Glomerular endothelial cell (primary cell): Measurements from ENCODE around the gene RAI1. TPM values are rescaled to one million over a fixed set of nuclear protein-coding genes. Genes with fewer than 3 reads are reported as not detected.
"Not testable (repeated sequence)": the region's sequence is repeated elsewhere in the genome, so short reads cannot be mapped to it uniquely, and the experiment has no call there.

Experiments
- DNase-seq: peaks from one replicate; pipeline ENCODE4 v3.0.0-alpha.2; 2011; ENCODE audit warnings: low read depth, low spot score; ENCODE audit errors: extremely low read depth
- total RNA-seq: library from RNA; depleted of rRNA; stranded (reverse); fragments of >200 nt; gene quantifications from 2 replicates; pipeline ENCODE4 v1.2.3, GENCODE V29; 2015

The RAI1 gene
- total RNA-seq, 1 donor from 2014 or later = 64.9 TPM

DNA sequence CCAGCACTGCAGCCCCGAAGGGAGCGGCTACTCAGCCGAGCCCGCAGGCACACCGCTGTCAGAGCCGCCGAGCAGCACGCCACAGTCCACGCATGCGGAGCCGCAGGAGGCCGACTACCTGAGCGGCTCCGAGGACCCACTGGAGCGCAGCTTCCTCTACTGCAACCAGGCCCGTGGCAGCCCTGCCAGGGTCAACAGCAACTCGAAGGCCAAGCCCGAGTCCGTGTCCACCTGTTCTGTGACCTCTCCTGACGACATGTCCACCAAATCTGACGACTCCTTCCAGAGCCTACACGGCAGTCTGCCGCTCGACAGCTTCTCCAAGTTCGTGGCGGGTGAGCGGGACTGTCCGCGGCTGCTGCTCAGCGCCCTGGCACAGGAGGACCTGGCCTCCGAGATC lies 113.1 kb downstream of the RAI1 start:
- no peak for DNase-seq

GRCh38 chr17:17795296-17795695 lies 114.0 kb downstream of the RAI1 start:
- no peak for DNase-seq

DNA sequence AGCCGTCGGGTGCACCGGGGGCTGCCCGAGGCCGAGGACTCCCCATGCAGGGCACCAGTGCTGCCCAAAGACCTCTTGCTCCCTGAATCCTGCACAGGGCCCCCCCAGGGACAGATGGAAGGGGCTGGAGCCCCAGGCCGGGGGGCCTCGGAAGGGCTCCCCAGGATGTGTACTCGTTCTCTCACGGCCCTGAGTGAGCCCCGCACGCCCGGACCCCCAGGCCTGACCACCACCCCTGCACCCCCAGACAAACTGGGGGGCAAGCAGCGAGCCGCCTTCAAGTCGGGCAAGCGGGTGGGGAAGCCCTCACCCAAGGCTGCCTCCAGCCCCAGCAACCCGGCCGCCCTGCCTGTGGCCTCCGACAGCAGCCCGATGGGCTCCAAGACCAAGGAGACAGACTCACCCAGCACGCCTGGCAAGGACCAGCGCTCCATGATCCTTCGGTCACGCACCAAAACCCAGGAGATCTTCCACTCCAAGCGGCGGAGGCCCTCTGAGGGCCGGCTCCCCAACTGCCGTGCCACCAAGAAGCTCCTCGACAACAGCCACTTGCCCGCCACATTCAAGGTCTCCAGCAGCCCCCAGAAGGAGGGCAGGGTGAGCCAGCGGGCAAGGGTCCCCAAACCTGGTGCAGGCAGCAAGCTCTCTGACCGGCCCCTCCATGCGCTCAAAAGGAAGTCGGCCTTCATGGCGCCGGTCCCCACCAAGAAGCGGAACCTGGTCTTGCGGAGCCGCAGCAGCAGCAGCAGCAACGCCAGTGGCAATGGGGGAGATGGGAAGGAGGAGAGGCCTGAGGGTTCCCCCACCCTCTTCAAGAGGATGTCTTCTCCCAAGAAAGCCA lies 114.9 kb downstream of the RAI1 start:
- no peak for DNase-seq

- no peak for DNase-seq
These were observed 115.5 kb downstream of the RAI1 start for GRCh38 chr17:17796787-17797061.

GRCh38 chr17:17797119-17797809 lies 116.0 kb downstream of the RAI1 start:
- no peak for DNase-seq

DNA sequence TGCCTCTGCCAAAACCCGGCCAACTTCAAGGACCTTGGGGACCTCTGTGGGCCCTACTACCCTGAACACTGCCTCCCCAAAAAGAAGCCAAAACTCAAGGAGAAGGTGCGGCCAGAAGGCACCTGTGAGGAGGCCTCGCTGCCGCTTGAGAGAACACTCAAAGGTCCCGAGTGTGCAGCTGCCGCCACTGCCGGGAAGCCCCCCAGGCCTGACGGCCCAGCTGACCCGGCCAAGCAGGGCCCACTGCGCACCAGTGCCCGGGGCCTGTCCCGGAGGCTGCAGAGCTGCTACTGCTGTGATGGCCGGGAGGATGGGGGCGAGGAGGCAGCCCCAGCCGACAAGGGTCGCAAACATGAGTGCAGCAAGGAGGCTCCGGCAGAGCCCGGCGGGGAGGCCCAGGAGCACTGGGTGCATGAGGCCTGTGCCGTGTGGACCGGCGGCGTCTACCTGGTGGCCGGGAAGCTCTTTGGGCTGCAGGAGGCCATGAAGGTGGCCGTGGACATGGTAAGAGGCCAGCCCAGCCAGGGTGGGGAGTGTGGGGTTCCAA lies 116.8 kb downstream of the RAI1 start:
- DNase-seq = no peak

DNA sequence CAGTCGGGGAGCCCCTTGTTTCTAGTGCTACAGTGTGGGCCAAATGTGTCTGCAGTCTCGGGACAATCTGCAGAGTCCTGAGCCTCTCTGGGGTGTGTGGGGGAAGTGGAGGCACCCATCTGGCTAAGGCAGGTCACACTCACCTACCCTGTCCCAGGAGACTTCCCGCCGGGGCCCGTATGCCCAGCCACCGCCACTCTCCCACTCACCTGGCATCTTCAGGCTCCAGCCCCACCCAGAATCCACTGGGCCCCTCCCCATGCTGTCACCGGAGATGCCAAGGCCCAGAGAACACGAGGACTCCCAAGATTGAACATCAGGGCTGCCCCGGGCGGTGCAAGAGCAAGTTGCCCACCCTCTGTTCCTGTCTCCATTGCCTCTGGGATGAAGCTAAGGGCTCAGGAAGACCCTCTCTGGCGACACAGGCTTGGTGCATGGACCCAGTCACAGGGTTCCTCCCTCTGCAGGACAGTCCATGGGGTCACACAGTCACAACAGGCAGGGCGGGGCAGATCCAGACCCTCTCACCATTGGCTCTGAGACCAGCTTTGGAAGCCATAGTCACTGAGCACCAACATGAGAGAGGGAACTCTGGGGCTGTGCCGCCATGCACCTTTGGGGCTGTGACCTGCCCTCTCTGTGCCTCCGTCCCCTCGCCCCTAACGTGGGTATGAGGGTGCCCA lies 117.5 kb downstream of the RAI1 start:
- no peak for DNase-seq

DNA sequence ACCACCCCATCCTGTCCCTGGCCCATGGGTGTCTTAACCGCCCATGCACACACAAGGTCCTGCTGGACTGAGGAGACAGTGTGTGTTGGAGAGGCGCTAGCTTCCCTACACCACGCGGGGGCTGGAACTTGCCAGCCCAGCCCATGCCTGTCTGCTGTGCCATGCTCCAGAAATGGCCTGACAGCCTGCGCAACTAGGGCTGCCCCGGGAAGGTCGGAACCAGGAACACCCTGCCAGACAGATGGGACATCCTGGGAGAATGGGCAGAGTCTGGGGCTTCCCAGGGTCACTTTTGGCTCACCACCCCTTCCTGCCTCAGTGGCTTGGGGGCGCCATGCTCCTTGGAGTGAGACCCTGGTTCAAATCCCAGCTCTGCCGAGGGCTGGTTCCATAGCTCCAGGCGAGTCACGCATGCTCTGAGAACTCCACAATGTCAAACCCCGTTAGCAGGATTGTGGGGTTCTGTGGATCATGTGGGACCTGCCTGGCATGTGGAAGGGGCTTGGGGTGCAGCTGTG lies 119.3 kb downstream of the RAI1 start:
- no peak for DNase-seq

- DNase-seq = no peak
These were observed 120.7 kb downstream of the RAI1 start for GRCh38 chr17:17801800-17802481.

- DNase-seq = no peak
These were observed 122.7 kb downstream of the RAI1 start for GRCh38 chr17:17804007-17804406.

DNA sequence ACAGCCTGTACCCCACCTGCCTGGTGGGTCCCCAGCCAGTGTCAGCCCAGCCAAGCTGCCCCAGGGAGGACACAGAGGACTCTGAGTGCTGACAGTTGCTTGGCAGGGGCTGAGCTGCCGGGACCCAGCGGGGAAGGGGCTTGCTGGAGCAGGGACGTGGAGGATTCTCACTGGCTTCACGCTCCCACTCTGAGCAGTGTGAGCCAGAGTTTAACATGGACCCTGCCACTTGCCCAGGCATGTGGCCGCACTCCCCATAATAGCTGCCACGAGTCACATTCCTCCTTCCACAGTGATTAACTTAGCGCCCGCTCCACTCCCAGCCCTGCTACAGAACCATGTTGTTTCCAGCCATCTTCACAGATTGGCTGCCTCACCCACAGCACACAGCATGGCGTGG lies 124.3 kb downstream of the RAI1 start:
- DNase-seq = no peak

DNA sequence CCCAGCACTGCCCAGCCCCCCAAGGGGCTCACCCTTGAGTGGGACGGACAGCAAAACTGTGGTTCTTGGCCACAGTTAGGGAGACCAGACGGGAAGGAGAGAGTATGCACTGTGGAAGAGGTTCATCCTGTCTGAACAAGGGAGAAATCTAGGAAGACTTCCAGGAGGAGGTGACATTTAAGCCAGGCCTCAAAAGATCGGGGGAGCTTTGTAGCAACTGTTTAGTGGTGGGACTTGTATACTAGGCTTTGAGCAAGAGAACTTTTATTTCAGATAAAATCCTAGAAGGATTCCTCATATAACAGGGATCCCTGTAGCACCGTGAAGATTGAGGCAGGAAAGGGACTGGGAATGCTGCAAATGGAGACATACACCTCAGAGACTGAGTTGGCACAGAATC lies 124.8 kb downstream of the RAI1 start:
- no peak for DNase-seq

DNA sequence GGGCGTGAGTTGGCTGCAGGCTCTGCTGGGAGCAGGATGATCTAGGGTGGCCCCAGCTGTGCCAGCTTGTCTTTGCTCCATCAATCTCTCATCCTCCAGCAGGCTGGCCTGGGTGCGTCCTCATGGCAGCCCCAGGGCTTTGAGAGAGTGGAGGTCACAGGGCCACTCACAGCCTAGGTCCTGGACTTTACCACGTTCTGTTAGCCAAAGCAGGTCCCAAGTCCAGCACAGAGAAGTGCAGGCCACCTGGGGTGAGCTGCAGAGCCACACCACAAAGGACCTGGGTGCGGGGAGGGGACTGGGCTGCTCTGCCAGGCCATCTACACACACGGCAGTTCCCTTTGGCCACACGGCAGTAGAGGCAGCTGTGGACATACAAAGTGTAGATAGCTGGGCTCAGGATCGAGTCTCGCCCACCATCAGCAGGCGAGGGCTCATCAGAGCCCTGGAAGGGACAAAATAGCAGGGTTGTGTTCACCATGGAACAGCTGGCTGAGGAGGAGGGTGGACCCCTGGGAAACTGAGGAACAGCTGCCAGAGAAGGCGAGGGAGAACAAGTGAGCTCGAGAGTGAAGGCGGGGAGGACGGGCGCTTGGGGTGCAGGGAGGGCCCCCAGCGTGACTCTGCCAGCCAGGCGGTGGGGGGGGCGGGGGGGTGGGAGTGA lies 125.5 kb downstream of the RAI1 start:
- DNase-seq = no peak

DNA sequence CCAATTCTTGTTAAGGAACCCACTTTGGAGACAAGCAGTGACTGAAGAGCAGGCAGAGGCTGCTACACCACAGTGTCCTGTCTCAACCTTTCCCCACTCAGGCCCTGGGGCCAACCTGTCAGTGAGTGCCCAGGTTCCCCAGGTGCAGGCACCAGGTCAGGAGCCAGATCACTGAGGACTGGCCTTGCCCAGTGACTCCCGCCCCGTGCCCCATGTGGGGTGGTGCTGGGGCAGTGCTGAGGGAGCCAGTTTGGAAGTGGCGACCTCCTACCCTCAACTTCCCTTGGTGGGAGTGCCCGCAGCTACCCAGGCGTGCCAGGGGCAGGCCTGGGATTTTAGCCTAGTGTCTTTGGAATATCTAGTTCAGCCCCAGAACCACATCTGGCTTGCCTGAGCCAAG lies 126.2 kb downstream of the RAI1 start:
- DNase-seq = no peak

GRCh38 chr17:17808200-17808599 lies 126.9 kb downstream of the RAI1 start:
- DNase-seq = not testable (repeated sequence)

GRCh38 chr17:17808706-17809432 lies 127.6 kb downstream of the RAI1 start:
- DNase-seq = no peak

- DNase-seq = no peak
These were observed 128.3 kb downstream of the RAI1 start for GRCh38 chr17:17809531-17810083.

- DNase-seq = no peak
These were observed 129.0 kb downstream of the RAI1 start for GRCh38 chr17:17810084-17810894.

GRCh38 chr17:17810895-17811248 lies 129.6 kb downstream of the RAI1 start:
- no peak for DNase-seq
